Stomach (tissue), 9 donors: ENCODE data around the gene SET. TPM values are rescaled to one million over a fixed set of nuclear protein-coding genes. Genes with fewer than 3 reads are reported as not detected.
A peak's percentile ranks its signal among the peaks of the same experiment; 100 is the strongest.

ENCODE experiments used
- DNase-seq, 2 donors: peaks; one replicate each; pipeline versions ENCODE4 v3.0.0 to v3.0.0-alpha.2; 2013 to 2019
- H3K27ac ChIP-seq, 5 donors: fragments of 200-600 bp in 4 of 5; sonication (generic) in 4 of 5; one replicate each; pipeline ENCODE4 v1.5.1; 2013 to 2019; ENCODE audit warnings: mild to moderate bottlenecking in 1 of 5, moderate library complexity in 1 of 5
- H3K27me3 ChIP-seq, 3 donors: fragments of 200-600 bp; sonication (generic); one replicate each; pipeline ENCODE4 v1.5.1; 2017 to 2019; ENCODE audit warnings: mixed run types in 1 of 3
- H3K36me3 ChIP-seq, 4 donors: fragments of 200-600 bp; sonication (generic); 1 replicate in 3 of 4; 2 replicates in 1 of 4; pipeline ENCODE4 v1.5.1; 2016 to 2019
- H3K4me1 ChIP-seq, 4 donors: fragments of 200-600 bp; sonication (generic); one replicate each; pipeline ENCODE4 v1.5.1; 2016 to 2019
- H3K4me3 ChIP-seq, 4 donors: fragments of 200-600 bp; sonication (generic) in 3 of 4; one replicate each; pipeline ENCODE4 v1.5.1; 2016 to 2019; ENCODE audit warnings: mild to moderate bottlenecking in 1 of 4
- H3K9me3 ChIP-seq, 4 donors: fragments of 200-600 bp; sonication (generic); one replicate each; pipeline ENCODE4 v1.5.1; 2016 to 2019
- EP300 ChIP-seq: sonication (generic); formaldehyde crosslinking; IDR thresholded peaks from one replicate; pipeline ENCODE4 v1.6.1; 2017; ENCODE audit warnings: antibody characterized with exemption
- POLR2A ChIP-seq, 4 donors: fragments of 450-650 bp; IDR thresholded peaks; one replicate each; pipeline ENCODE4 v1.6.1; 2016; ENCODE audit warnings: antibody characterized with exemption in 4 of 4, control low read depth in 2 of 4, mild to moderate bottlenecking in 1 of 4, moderate library complexity in 1 of 4
- POLR2AphosphoS5 ChIP-seq, 3 donors: sonication (generic); formaldehyde crosslinking; IDR thresholded peaks; one replicate each; pipeline ENCODE4 v1.6.1; 2016; ENCODE audit warnings: antibody characterized with exemption in 3 of 3
- WGBS, 5 donors: extraction: QIAGEN DNeasy Blood & Tissue Kit in 3 of 5; methylation state at CpG; one replicate each; pipeline versions ENCODE4 v1.1.5 to v1.1.7; 2013 to 2018; 5-methylcytosine and 5-hydroxymethylcytosine counted together
- intact Hi-C: fragments of 100-400 bp; cut with DNase I; formaldehyde crosslinking; loops from one replicate; pipeline ENCODE4 v1.15.1; 2023; ENCODE audit warnings: low total_unique reads
- polyA plus RNA-seq, 3 donors: library from polyadenylated mRNA; stranded (reverse); fragments of 200-250 nt; gene quantifications; one replicate each; pipeline ENCODE4 v1.2.3, GENCODE V29; 2013
- total RNA-seq, 5 donors: library from RNA; depleted of rRNA; stranded (reverse); fragments of >200 nt; gene quantifications; one replicate each; pipeline versions ENCODE4 v1.1.0 to v1.2.3, GENCODE V29; 2014 to 2016
- TF ChIP-seq, protein P1 (sequence below), 7 experiments: fragments of 450-650 bp in 4 of 7; fragments of 200-600 bp in 3 of 7; sonication (generic) in 3 of 7; IDR thresholded peaks; one replicate each; pipeline ENCODE4 v1.5.1; 2016 to 2019; ENCODE audit warnings: antibody characterized with exemption in 7 of 7, control low read depth in 2 of 7, mild to moderate bottlenecking in 1 of 7
- donor health status: healthy with polysubstance abuse.
- donor health status: Bipolar disorder and iron deficiency.
- donor health status: healthy.

The SET gene
- total and polyA plus RNA-seq, 8 donors: 49.0 to 489 (median 117) TPM

- intact Hi-C loops: no loop called here
- no peak overlapping the region for H3K27ac ChIP-seq
- no peaks in the 10 kb centered on the region for H3K9me3 ChIP-seq
- TF ChIP-seq POLR2A (IDR thresholded peaks at IDR 0.05) (no peak), EP300 (no peak), POLR2AphosphoS5 (IDR thresholded peaks at IDR 0.05) (no peak)
- TF ChIP-seq, protein P1, sequence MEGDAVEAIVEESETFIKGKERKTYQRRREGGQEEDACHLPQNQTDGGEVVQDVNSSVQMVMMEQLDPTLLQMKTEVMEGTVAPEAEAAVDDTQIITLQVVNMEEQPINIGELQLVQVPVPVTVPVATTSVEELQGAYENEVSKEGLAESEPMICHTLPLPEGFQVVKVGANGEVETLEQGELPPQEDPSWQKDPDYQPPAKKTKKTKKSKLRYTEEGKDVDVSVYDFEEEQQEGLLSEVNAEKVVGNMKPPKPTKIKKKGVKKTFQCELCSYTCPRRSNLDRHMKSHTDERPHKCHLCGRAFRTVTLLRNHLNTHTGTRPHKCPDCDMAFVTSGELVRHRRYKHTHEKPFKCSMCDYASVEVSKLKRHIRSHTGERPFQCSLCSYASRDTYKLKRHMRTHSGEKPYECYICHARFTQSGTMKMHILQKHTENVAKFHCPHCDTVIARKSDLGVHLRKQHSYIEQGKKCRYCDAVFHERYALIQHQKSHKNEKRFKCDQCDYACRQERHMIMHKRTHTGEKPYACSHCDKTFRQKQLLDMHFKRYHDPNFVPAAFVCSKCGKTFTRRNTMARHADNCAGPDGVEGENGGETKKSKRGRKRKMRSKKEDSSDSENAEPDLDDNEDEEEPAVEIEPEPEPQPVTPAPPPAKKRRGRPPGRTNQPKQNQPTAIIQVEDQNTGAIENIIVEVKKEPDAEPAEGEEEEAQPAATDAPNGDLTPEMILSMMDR (IDR thresholded peaks at IDR 0.05): no peak
- no peak for DNase-seq
- no peak overlapping the region for H3K4me3 ChIP-seq
- no peaks in the 10 kb centered on the region for H3K27me3 ChIP-seq
- H3K36me3 ChIP-seq: peaks cover 0 to 9% (median 3%) of the 10 kb centered on the region in 4 donors
- WGBS, 5 donors: 93 to 97% (median 95%) methylated on average over 4 of the region's 4 CpGs
- H3K4me1 ChIP-seq: no peaks in the 10 kb centered on the region
Observed at GRCh38 chr9:128675382-128675781, 13.6 kb upstream of the SET start.

DNA sequence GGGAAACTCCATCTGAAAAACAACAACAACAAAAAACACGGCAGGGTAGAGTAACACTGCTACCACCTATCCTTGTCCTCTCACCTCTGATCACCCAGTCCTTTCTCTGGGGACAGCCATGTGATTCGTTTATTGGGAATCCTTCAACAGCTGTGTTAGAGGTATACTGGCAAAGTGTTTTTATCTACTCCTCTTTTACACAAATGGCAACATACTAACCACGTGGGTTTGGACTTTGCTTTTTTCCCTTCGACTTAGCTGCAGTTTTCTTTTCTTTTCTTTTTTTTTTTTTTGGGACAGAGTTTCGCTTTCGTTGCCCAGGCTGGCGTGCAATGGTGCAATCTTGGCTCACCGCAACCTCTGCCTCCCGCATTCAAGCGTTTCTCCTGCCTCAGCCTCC, 11.2 kb upstream of the SET start:
- Histone ChIP-seq H3K27me3 (no peaks in the 10 kb centered on the region), H3K9me3 (no peaks in the 10 kb centered on the region), H3K36me3 (peaks cover 0 to 9% (median 3%) of the 10 kb centered on the region in 4 donors), H3K27ac (no peak overlapping the region), H3K4me1 (peaks cover 0 to 8% (median 4%) of the 10 kb centered on the region in 4 donors), H3K4me3 (no peak overlapping the region)
- intact Hi-C loops: no loop called here
- 76 to 85% (median 81%) methylated on average over 10 of the region's 10 CpGs for WGBS, 5 donors
- TF ChIP-seq POLR2A (IDR thresholded peaks at IDR 0.05) (no peak), POLR2AphosphoS5 (IDR thresholded peaks at IDR 0.05) (no peak), EP300 (no peak)
- TF ChIP-seq, protein P1 (IDR thresholded peaks at IDR 0.05): no peak
- no peak for DNase-seq

DNA sequence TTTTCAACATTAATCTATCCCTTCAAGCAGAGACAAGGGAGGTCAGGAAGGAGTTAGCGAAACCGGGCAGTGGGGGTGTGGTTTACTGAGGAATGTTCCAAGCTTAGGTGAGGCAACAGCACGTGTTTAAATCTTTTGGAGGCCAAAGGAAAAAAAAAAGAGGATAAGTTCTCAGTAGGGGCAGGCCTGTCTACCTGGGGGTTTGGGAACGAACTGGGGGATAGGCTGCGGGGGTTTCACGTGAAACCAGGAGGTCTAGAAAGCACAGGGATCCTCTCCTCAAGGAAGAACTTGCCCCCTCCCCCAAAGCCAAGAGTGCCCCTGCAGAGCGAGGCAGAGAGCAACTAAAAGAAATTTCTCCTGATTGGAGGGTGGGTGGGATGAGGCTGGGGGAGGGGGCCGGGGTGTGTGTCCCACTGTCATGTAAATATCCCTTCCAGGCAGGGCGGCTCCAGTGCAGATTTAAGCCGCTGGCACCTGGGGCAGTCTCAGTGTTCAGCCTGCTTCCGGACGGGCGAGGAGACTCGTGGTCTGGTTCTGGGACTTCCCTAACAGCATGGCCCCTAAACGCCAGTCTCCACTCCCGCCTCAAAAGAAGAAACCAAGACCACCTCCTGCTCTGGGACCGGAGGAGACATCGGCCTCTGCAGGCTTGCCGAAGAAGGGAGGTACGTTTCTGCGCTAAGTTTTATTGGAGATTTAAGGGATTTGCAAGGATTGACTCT, 5.5 kb upstream of the SET start:
- intact Hi-C loops: no loop called here
- H3K4me1 ChIP-seq: peaks cover 25 to 64% (median 48%) of the 10 kb centered on the region in 4 donors
- no peaks in the 10 kb centered on the region for H3K9me3 ChIP-seq
- 2 to 9% (median 5%) methylated on average over 15 to 21 of the region's 21 CpGs for WGBS, 5 donors
- DNase-seq: peak; percentile 72 to 87
- H3K27me3 ChIP-seq: no peaks in the 10 kb centered on the region
- TF ChIP-seq, protein P1 (IDR thresholded peaks at IDR 0.05): no peak
- TF ChIP-seq POLR2AphosphoS5 (IDR thresholded peaks at IDR 0.05) (peak in 1 of 3 donors; percentile 28), POLR2A (IDR thresholded peaks at IDR 0.05) (no peak)
- H3K36me3 ChIP-seq: no peaks in the 10 kb centered on the region
- peak overlapping the region; percentile 82 to 94 (median 93) for H3K27ac ChIP-seq
- peak overlapping the region; percentile 49 to 65 (median 62) for H3K4me3 ChIP-seq

- no peak for DNase-seq
- 0 to 13% (median 1%) methylated on average over 3 of the region's 3 CpGs for WGBS, 5 donors
- TF ChIP-seq EP300 (no peak), POLR2AphosphoS5 (IDR thresholded peaks at IDR 0.05) (no peak), POLR2A (IDR thresholded peaks at IDR 0.05) (no peak)
- TF ChIP-seq, protein P1 (IDR thresholded peaks at IDR 0.05): no peak
- Histone ChIP-seq H3K9me3 (no peaks in the 10 kb centered on the region), H3K36me3 (no peaks in the 10 kb centered on the region), H3K4me3 (peak overlapping the region; percentile 49 to 65 (median 62)), H3K4me1 (peaks cover 25 to 64% (median 50%) of the 10 kb centered on the region in 4 donors), H3K27ac (peak overlapping the region; percentile 82 to 94 (median 93)), H3K27me3 (no peaks in the 10 kb centered on the region)
- intact Hi-C loops: no loop called here
Observed at GRCh38 chr9:128684065-128684324, 5.0 kb upstream of the SET start.
